Measurements from ENCODE around the gene PRICKLE4. TPM values are rescaled to one million over a fixed set of nuclear protein-coding genes. Genes with fewer than 3 reads are reported as not detected.

PRICKLE4 gene
- polyA plus RNA-seq, 1 donor from 2014 or later: 1.3 TPM

DNA sequence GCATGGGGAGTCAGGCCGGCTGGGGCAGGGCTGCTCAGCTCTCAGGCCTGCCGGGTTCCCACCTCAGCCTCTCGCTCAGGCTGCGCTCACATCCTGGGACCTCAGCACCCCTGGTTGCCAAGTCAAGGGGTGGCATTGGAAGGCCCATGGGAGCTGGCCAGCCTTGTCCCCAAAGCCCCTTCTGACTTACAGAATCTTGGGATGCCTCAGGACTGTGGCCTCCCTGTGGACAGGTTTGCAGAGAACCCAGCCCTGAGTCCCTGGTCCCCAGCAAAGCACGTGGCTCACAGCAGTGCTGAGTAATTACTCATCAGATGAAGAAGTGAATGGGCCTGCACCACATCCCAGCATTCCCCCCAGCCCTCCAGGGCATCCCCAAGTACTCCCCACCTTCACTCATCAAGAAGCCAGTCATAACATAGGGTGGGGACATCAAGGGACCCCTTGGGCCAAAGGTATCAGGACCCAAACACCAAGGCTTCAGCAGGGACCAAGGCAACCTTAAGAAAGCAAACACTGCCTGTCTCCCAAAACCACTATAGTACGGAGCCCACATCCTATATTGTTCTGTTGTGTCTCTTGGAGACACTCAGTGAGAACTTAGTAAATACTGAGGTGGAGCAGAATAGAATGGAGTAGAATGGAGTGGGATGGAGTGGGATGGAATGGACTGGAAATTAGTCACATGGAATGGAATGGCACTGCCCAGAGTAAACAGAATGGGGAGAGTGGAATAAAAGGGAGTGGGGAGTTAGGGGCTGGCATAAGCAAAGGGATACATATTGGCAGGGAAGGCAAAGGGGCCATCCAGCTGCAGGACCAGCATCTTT, 37.0 kb upstream of the PRICKLE4 start:
- TF ChIP-seq TAF1 (IDR thresholded peaks at IDR 0.05; ENCODE audit: low read depth) (no peak), EZH2 (IDR thresholded peaks at IDR 0.05; ENCODE audit: borderline replicate concordance, insufficient read depth, low read length, poor library complexity, severe bottlenecking) (no peak), RAD21 (conservative IDR thresholded peaks at IDR 0.05) (no peak), CTCF (IDR thresholded peaks at IDR 0.05; ENCODE audit: poor library complexity, severe bottlenecking) (no peak), MXI1 (conservative IDR thresholded peaks at IDR 0.05; ENCODE audit: poor library complexity, severe bottlenecking) (no peak), EP300 (conservative IDR thresholded peaks at IDR 0.05; ENCODE audit: poor library complexity, severe bottlenecking) (no peak), SMC3 (conservative IDR thresholded peaks at IDR 0.05; ENCODE audit: poor library complexity) (no peak), POLR2AphosphoS5 (IDR thresholded peaks at IDR 0.05) (no peak)
- TF ChIP-seq, protein P1, sequence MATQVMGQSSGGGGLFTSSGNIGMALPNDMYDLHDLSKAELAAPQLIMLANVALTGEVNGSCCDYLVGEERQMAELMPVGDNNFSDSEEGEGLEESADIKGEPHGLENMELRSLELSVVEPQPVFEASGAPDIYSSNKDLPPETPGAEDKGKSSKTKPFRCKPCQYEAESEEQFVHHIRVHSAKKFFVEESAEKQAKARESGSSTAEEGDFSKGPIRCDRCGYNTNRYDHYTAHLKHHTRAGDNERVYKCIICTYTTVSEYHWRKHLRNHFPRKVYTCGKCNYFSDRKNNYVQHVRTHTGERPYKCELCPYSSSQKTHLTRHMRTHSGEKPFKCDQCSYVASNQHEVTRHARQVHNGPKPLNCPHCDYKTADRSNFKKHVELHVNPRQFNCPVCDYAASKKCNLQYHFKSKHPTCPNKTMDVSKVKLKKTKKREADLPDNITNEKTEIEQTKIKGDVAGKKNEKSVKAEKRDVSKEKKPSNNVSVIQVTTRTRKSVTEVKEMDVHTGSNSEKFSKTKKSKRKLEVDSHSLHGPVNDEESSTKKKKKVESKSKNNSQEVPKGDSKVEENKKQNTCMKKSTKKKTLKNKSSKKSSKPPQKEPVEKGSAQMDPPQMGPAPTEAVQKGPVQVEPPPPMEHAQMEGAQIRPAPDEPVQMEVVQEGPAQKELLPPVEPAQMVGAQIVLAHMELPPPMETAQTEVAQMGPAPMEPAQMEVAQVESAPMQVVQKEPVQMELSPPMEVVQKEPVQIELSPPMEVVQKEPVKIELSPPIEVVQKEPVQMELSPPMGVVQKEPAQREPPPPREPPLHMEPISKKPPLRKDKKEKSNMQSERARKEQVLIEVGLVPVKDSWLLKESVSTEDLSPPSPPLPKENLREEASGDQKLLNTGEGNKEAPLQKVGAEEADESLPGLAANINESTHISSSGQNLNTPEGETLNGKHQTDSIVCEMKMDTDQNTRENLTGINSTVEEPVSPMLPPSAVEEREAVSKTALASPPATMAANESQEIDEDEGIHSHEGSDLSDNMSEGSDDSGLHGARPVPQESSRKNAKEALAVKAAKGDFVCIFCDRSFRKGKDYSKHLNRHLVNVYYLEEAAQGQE (IDR thresholded peaks at IDR 0.05; ENCODE audit: borderline replicate concordance): no peak
- Histone ChIP-seq H3K9ac (ENCODE audit: low read length) (no peak overlapping the region), H3K4me3 (ENCODE audit: low read length) (no peak overlapping the region), H3K9me2 (ENCODE audit: insufficient read depth, low read length) (no peaks in the 10 kb centered on the region), H2AFZ (ENCODE audit: low read depth, low read length) (no peak overlapping the region), H3K79me2 (replicated peaks; ENCODE audit: insufficient read depth, low read length) (no peaks in the 10 kb centered on the region), H3K4me2 (ENCODE audit: low read length) (no peak overlapping the region), H3K9me3 (ENCODE audit: low read length) (no peaks in the 10 kb centered on the region), H4K20me1 (ENCODE audit: insufficient read depth) (no peaks in the 10 kb centered on the region), H3K36me3 (ENCODE audit: insufficient read depth, low read length) (no peaks in the 10 kb centered on the region), H3F3A (ENCODE audit: insufficient read depth, low read length, poor library complexity, severe bottlenecking) (no peaks in the 10 kb centered on the region), H3K27me3 (ENCODE audit: insufficient read depth, low read depth, low read length) (no peaks in the 10 kb centered on the region), H3K27ac (ENCODE audit: low read length) (no peak overlapping the region)

DNA sequence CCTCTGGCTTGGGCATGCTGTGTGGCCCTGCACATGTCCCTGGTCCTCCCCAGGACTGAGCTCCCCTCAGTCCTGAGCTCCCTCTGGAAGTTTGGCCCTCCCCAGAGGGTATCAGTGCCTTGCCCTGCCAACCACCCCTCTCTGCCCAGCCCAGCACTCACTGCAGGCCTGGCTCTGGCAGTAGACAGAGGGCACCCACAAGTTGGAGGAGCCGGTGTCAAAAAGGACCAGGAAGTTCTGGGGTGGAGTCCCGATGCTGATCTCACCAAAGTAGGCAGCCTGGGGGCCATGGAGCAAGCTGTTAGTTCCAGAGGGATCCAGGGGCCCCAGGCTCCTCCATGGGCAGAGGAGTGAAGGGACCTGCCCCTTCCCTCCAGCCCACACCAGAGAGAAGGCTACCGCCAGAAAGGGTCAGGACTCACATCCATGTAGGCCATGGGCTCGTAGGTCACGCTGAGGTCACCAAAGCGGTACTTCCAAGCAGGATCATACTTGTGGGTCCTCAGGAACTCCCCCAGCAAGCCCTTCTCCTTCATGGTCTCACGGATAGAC, 36.3 kb upstream of the PRICKLE4 start:
- Histone ChIP-seq H3K27me3 (ENCODE audit: insufficient read depth, low read depth, low read length) (no peaks in the 10 kb centered on the region), H3K9ac (ENCODE audit: low read length) (no peak overlapping the region), H3K36me3 (ENCODE audit: insufficient read depth, low read length) (no peaks in the 10 kb centered on the region), H2AFZ (ENCODE audit: low read depth, low read length) (no peak overlapping the region), H3F3A (ENCODE audit: insufficient read depth, low read length, poor library complexity, severe bottlenecking) (no peaks in the 10 kb centered on the region), H4K20me1 (ENCODE audit: insufficient read depth) (no peaks in the 10 kb centered on the region), H3K79me2 (replicated peaks; ENCODE audit: insufficient read depth, low read length) (no peaks in the 10 kb centered on the region), H3K4me3 (ENCODE audit: low read length) (no peak overlapping the region), H3K4me2 (ENCODE audit: low read length) (no peak overlapping the region), H3K9me3 (ENCODE audit: low read length) (no peaks in the 10 kb centered on the region), H3K9me2 (ENCODE audit: insufficient read depth, low read length) (no peaks in the 10 kb centered on the region), H3K27ac (ENCODE audit: low read length) (no peak overlapping the region)
- TF ChIP-seq, protein P1 (IDR thresholded peaks at IDR 0.05; ENCODE audit: borderline replicate concordance): no peak
- TF ChIP-seq EP300 (conservative IDR thresholded peaks at IDR 0.05; ENCODE audit: poor library complexity, severe bottlenecking): no peak
- TF ChIP-seq RAD21 (conservative IDR thresholded peaks at IDR 0.05): no peak
- TF ChIP-seq MXI1 (conservative IDR thresholded peaks at IDR 0.05; ENCODE audit: poor library complexity, severe bottlenecking): no peak
